Measurements from ENCODE around the gene RNF224. TPM values are rescaled to one million over a fixed set of nuclear protein-coding genes. Genes with fewer than 3 reads are reported as not detected.
A peak's percentile ranks its signal among the peaks of the same experiment; 100 is the strongest.

The RNF224 gene
- total and polyA plus RNA-seq, 2 of the 13 experiments (the other 11 are each of a cell fraction or from before 2014, with no cell fraction given) = 0.09 TPM; not detected in 1

DNA sequence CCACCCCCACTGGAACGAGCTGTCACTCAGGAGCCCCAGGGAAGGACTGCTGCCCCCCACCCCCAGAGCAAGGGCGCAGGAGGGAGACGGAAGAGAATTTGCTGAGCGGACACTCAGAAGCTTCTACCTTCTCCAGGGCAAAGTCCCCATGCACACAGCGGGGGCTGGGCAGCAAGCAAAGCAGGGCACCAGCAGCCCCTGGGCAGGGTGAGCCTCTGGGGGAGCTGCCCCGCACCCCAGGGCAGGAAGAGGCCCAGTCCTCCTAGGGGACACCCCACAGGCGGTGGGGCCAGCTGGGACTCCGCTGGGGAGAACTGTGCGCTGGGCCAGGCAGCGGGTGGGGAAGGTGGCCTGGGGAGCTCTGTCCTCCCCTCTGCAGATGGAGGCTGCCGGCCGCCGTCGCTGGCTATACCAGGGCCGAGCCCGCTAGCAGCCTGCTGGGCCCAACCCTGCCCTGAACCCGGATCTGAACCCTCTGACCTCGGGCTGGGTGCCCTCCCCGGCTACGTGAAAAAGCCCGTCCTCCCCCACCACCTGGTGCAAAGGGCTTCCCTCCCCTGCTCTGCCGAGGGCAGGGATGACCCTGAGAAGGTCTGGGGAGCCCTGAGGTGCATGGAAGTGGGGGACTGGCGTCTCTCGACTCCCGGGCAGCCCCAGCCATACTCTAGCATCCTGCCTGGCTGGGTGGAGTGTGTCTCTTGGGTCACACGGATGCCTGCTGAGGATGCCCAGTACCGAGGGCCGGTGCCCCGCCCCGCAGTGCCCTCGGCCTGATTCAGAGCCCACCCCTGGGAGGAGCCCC, 2.8 kb downstream of the RNF224 start (continued):
- TF ChIP-seq TBX2 (CRISPR knock-in tag; IDR thresholded peaks at IDR 0.05; ENCODE audit: borderline replicate concordance) (peak; percentile 55; the same call in 1 of the 2 replicates), XRCC5 (optimal IDR thresholded peaks at IDR 0.05; ENCODE audit: low read length) (no peak), ZNF367 (CRISPR knock-in tag; IDR thresholded peaks at IDR 0.05; ENCODE audit: borderline replicate concordance) (0 out of 2 replicates have a peak, but pooled peaks have one; percentile 43), ZNF274 (CRISPR knock-in tag; IDR thresholded peaks at IDR 0.05) (peak; percentile 66; the same call in 1 of the 2 replicates), ZZZ3 (CRISPR knock-in tag; IDR thresholded peaks at IDR 0.05; ENCODE audit: borderline replicate concordance) (no peak), RARA (CRISPR knock-in tag; IDR thresholded peaks at IDR 0.05) (peak; percentile 74), FOXC1 (CRISPR knock-in tag; IDR thresholded peaks at IDR 0.05; ENCODE audit: borderline replicate concordance) (peak; percentile 36; the same call in 1 of the 2 replicates), SKI (IDR thresholded peaks at IDR 0.05; ENCODE audit: partially characterized antibody) (no peak), HDAC1 (CRISPR knock-in tag; IDR thresholded peaks at IDR 0.05) (peak; percentile 72), YY1 (IDR thresholded peaks at IDR 0.05; ENCODE audit: insufficient read depth, insufficient replicate concordance, low read depth, low read length) (peak; percentile 31), ZMYM3 (CRISPR knock-in tag; IDR thresholded peaks at IDR 0.05) (0 out of 2 replicates have a peak, but pooled peaks have one; percentile 22), ZNF577 (CRISPR knock-in tag; IDR thresholded peaks at IDR 0.05; ENCODE audit: borderline replicate concordance, low read depth) (no peak), GTF2F1 (IDR thresholded peaks at IDR 0.05; ENCODE audit: low read length) (no peak), ATF7-NPFF (CRISPR knock-in tag; IDR thresholded peaks at IDR 0.05; ENCODE audit: low read depth) (peak; percentile 79; the same call in 1 of the 2 replicates), MXD4 (CRISPR knock-in tag; IDR thresholded peaks at IDR 0.05) (peak; percentile 72; the same call in 1 of the 2 replicates)
- TF ChIP-seq, protein P1, sequence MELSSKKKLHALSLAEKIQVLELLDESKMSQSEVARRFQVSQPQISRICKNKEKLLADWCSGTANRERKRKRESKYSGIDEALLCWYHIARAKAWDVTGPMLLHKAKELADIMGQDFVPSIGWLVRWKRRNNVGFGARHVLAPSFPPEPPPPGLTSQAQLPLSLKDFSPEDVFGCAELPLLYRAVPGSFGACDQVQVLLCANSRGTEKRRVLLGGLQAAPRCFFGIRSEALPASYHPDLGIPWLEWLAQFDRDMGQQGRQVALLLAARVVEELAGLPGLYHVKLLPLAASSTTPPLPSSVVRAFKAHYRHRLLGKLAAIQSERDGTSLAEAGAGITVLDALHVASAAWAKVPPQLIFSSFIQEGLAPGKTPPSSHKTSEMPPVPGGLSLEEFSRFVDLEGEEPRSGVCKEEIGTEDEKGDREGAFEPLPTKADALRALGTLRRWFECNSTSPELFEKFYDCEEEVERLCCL (CRISPR knock-in tag; IDR thresholded peaks at IDR 0.05; ENCODE audit: borderline replicate concordance) = no peak
- TF ChIP-seq, protein P2, sequence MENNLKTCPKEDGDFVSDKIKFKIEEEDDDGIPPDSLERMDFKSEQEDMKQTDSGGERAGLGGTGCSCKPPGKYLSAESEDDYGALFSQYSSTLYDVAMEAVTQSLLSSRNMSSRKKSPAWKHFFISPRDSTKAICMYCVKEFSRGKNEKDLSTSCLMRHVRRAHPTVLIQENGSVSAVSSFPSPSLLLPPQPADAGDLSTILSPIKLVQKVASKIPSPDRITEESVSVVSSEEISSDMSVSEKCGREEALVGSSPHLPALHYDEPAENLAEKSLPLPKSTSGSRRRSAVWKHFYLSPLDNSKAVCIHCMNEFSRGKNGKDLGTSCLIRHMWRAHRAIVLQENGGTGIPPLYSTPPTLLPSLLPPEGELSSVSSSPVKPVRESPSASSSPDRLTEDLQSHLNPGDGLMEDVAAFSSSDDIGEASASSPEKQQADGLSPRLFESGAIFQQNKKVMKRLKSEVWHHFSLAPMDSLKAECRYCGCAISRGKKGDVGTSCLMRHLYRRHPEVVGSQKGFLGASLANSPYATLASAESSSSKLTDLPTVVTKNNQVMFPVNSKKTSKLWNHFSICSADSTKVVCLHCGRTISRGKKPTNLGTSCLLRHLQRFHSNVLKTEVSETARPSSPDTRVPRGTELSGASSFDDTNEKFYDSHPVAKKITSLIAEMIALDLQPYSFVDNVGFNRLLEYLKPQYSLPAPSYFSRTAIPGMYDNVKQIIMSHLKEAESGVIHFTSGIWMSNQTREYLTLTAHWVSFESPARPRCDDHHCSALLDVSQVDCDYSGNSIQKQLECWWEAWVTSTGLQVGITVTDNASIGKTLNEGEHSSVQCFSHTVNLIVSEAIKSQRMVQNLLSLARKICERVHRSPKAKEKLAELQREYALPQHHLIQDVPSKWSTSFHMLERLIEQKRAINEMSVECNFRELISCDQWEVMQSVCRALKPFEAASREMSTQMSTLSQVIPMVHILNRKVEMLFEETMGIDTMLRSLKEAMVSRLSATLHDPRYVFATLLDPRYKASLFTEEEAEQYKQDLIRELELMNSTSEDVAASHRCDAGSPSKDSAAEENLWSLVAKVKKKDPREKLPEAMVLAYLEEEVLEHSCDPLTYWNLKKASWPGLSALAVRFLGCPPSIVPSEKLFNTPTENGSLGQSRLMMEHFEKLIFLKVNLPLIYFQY (CRISPR knock-in tag; IDR thresholded peaks at IDR 0.05; ENCODE audit: borderline replicate concordance) = peak; percentile 82; the same call in 1 of the 2 replicates
- TF ChIP-seq, protein P3, sequence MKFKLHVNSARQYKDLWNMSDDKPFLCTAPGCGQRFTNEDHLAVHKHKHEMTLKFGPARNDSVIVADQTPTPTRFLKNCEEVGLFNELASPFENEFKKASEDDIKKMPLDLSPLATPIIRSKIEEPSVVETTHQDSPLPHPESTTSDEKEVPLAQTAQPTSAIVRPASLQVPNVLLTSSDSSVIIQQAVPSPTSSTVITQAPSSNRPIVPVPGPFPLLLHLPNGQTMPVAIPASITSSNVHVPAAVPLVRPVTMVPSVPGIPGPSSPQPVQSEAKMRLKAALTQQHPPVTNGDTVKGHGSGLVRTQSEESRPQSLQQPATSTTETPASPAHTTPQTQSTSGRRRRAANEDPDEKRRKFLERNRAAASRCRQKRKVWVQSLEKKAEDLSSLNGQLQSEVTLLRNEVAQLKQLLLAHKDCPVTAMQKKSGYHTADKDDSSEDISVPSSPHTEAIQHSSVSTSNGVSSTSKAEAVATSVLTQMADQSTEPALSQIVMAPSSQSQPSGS (CRISPR knock-in tag; IDR thresholded peaks at IDR 0.05) = no peak; the same call in 1 of the 2 replicates
- TF ChIP-seq, protein P4, sequence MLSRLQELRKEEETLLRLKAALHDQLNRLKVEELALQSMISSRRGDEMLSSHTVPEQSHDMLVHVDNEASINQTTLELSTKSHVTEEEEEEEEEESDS (CRISPR knock-in tag; IDR thresholded peaks at IDR 0.05; ENCODE audit: borderline replicate concordance) = no peak
- TF ChIP-seq, protein P5, sequence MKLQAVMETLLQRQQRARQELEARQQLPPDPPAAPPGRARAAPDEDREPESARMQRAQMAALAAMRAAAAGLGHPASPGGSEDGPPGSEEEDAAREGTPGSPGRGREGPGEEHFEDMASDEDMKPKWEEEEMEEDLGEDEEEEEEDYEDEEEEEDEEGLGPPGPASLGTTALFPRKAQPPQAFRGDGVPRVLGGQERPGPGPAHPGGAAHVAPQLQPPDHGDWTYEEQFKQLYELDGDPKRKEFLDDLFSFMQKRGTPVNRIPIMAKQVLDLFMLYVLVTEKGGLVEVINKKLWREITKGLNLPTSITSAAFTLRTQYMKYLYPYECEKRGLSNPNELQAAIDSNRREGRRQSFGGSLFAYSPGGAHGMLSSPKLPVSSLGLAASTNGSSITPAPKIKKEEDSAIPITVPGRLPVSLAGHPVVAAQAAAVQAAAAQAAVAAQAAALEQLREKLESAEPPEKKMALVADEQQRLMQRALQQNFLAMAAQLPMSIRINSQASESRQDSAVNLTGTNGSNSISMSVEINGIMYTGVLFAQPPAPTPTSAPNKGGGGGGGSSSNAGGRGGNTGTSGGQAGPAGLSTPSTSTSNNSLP (IDR thresholded peaks at IDR 0.05; ENCODE audit: low read depth, low read length) = no peak
